Daoy (cell line): ENCODE results near the gene CNGA3. TPM values are rescaled to one million over a fixed set of nuclear protein-coding genes. Genes with fewer than 3 reads are reported as not detected.

Experiments
- DNase-seq: peaks from one replicate; pipeline ENCODE4 v3.0.0-alpha.2; 2015; ENCODE audit warnings: low read depth
- total RNA-seq: library from RNA; depleted of rRNA; stranded (reverse); fragments of >200 nt; shearing (Covaris generic); gene quantifications from 2 replicates; pipeline ENCODE4 v1.2.3, GENCODE V29; 2014

The CNGA3 gene
- total RNA-seq, 1 experiment from 2014 or later: not detected

- DNase-seq: no peak
Measured at GRCh38 chr2:98376996-98377395, 30.7 kb downstream of the CNGA3 start.

GRCh38 chr2:98377544-98377943 is 31.3 kb downstream of the CNGA3 start:
- DNase-seq: no peak

GRCh38 chr2:98378196-98378595 is 31.9 kb downstream of the CNGA3 start:
- no peak for DNase-seq

- DNase-seq: peak; percentile 74
Measured at GRCh38 chr2:98378901-98379300, 32.6 kb downstream of the CNGA3 start.

- DNase-seq: no peak
Measured at GRCh38 chr2:98379311-98380202, 33.3 kb downstream of the CNGA3 start.

- DNase-seq: no peak
Measured at GRCh38 chr2:98380203-98380535, 33.9 kb downstream of the CNGA3 start.

- no peak for DNase-seq
Measured at GRCh38 chr2:98381494-98381893, 35.2 kb downstream of the CNGA3 start.

- no peak for DNase-seq
Measured at GRCh38 chr2:98382086-98382485, 35.8 kb downstream of the CNGA3 start.

- no peak for DNase-seq
Measured at GRCh38 chr2:98382739-98383138, 36.5 kb downstream of the CNGA3 start.

GRCh38 chr2:98383166-98383565 is 36.9 kb downstream of the CNGA3 start:
- no peak for DNase-seq

GRCh38 chr2:98385050-98385699 is 38.9 kb downstream of the CNGA3 start:
- peak; percentile 74 for DNase-seq

- no peak for DNase-seq
Measured at GRCh38 chr2:98387478-98387877, 41.2 kb downstream of the CNGA3 start.

- no peak for DNase-seq
Measured at GRCh38 chr2:98388081-98388480, 41.8 kb downstream of the CNGA3 start.

GRCh38 chr2:98388601-98389250 is 42.5 kb downstream of the CNGA3 start:
- DNase-seq: no peak

GRCh38 chr2:98389251-98389605 is 43.0 kb downstream of the CNGA3 start:
- DNase-seq: no peak

- no peak for DNase-seq
Measured at GRCh38 chr2:98390571-98391476, 44.6 kb downstream of the CNGA3 start.

GRCh38 chr2:98391581-98392270 is 45.5 kb downstream of the CNGA3 start:
- DNase-seq: no peak

GRCh38 chr2:98393354-98393753 is 47.1 kb downstream of the CNGA3 start:
- no peak for DNase-seq

- no peak for DNase-seq
Measured at GRCh38 chr2:98394595-98395153, 48.4 kb downstream of the CNGA3 start.

- no peak for DNase-seq
Measured at GRCh38 chr2:98395977-98396376, 49.7 kb downstream of the CNGA3 start.
